ENCODE data around the gene KIF16B.

KIF16B gene

DNA sequence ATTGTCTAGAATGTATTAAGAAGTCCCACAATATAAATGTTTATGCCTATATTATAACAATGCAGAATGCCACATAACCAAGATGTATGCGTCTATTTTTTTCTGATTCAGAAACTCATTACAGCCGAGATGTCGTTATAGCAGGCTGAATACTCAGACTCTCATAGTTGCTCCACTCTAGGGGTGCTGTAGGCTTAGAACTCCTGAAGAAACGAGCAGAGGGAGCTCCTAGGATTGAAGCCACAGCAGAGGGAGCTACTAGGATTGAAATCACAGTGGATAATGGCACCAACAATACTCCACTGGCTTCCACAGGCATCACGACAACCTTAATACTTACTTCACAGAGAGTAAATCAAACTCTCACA is 208.9 kb downstream of the KIF16B start:
- H3K9ac ChIP-seq: no peak overlapping the region
- H3K27ac ChIP-seq: no peak overlapping the region
- no peak overlapping the region for H3K4me2 ChIP-seq (ENCODE audit: low read length)
- H3K4me3 ChIP-seq (ENCODE audit: low read depth, low read length): no peak overlapping the region
- no peaks in the 10 kb centered on the region for H3K36me3 ChIP-seq (ENCODE audit: control insufficient read depth, insufficient read depth, low read length)
- H3K79me2 ChIP-seq: no peaks in the 10 kb centered on the region
- no peaks in the 10 kb centered on the region for H3K9me3 ChIP-seq (ENCODE audit: control insufficient read depth, low read length)
- H2AFZ ChIP-seq: no peak overlapping the region
- H3K27me3 ChIP-seq (ENCODE audit: control insufficient read depth, insufficient read depth, low read length): no peaks in the 10 kb centered on the region
- no peaks in the 10 kb centered on the region for H3K4me1 ChIP-seq
- TF ChIP-seq, protein P1, sequence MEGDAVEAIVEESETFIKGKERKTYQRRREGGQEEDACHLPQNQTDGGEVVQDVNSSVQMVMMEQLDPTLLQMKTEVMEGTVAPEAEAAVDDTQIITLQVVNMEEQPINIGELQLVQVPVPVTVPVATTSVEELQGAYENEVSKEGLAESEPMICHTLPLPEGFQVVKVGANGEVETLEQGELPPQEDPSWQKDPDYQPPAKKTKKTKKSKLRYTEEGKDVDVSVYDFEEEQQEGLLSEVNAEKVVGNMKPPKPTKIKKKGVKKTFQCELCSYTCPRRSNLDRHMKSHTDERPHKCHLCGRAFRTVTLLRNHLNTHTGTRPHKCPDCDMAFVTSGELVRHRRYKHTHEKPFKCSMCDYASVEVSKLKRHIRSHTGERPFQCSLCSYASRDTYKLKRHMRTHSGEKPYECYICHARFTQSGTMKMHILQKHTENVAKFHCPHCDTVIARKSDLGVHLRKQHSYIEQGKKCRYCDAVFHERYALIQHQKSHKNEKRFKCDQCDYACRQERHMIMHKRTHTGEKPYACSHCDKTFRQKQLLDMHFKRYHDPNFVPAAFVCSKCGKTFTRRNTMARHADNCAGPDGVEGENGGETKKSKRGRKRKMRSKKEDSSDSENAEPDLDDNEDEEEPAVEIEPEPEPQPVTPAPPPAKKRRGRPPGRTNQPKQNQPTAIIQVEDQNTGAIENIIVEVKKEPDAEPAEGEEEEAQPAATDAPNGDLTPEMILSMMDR (IDR thresholded peaks at IDR 0.05): no peak

DNA sequence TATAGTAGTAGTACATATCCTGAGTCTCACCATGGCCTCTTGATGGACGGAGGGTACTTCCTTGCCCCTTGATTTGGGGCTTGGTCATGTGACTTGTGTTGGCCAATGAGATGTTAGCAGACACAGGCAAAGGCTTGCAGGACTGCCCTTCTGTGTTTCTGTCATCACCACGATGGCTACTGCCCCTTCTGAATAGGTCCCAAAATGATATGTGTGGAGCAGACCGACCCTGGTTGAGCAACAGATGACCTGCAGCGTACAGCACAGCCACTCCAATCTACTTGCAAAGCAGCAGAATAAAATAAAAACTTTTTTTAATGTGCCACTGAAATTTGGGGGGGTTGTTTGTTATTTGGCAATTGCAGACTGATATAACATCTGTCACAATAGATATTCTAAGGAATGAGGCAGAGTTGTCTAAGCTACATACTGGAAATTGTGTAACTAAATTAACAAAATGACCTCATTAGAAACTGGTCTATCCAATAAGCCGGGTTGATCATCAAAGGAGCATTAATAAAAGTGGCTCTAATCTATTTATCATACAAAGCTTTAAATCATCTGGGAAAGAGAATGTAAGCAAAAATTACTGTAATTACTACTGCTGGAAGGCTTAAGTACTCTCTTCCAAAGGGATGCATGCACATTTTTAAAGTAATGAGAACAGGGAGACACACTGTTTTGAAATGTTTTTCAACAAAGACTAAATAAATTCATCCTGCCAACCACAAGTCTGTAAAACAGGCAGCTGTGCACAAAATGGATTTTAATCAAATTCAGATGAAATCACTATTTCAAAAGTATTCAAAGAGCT is 209.5 kb downstream of the KIF16B start:
- no peak overlapping the region for H3K4me3 ChIP-seq (ENCODE audit: low read depth, low read length)
- TF ChIP-seq, protein P1 (IDR thresholded peaks at IDR 0.05): no peak

DNA sequence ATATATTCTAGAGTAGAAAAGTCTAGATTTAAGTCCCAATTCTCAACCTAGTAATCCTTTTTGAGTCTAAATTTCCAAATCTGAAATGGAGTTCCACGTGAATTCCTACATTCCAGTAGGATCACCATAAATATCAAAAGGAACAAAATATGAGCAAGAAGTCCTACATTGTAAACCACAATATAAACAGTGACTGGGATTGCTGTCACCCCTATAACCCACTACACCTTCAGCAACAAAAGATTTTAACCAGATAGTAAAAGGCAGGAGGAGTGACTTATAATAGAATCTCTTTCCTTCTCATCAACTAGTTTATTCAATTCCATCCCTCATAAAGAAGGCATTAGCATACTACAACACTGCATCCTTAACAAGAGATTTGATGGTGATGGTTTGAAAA is 210.6 kb downstream of the KIF16B start:
- TF ChIP-seq, protein P1 (IDR thresholded peaks at IDR 0.05): no peak
- Histone ChIP-seq H3K9me3 (ENCODE audit: control insufficient read depth, low read length) (no peaks in the 10 kb centered on the region), H3K79me2 (peaks cover 2% of the 10 kb centered on the region), H3K36me3 (ENCODE audit: control insufficient read depth, insufficient read depth, low read length) (no peaks in the 10 kb centered on the region), H3K4me1 (no peaks in the 10 kb centered on the region), H3K27me3 (ENCODE audit: control insufficient read depth, insufficient read depth, low read length) (no peaks in the 10 kb centered on the region), H3K9ac (no peak overlapping the region), H3K4me3 (ENCODE audit: low read depth, low read length) (no peak overlapping the region), H2AFZ (no peak overlapping the region), H3K27ac (no peak overlapping the region), H3K4me2 (ENCODE audit: low read length) (no peak overlapping the region)

More for the DNA sequence above, 209.5 kb downstream of the KIF16B start:
- Histone ChIP-seq H3K79me2 (no peaks in the 10 kb centered on the region), H2AFZ (no peak overlapping the region), H3K4me1 (no peaks in the 10 kb centered on the region), H3K27me3 (ENCODE audit: control insufficient read depth, insufficient read depth, low read length) (no peaks in the 10 kb centered on the region), H3K9ac (no peak overlapping the region), H3K4me2 (ENCODE audit: low read length) (no peak overlapping the region), H3K9me3 (ENCODE audit: control insufficient read depth, low read length) (no peaks in the 10 kb centered on the region), H3K27ac (no peak overlapping the region), H3K36me3 (ENCODE audit: control insufficient read depth, insufficient read depth, low read length) (no peaks in the 10 kb centered on the region)

DNA sequence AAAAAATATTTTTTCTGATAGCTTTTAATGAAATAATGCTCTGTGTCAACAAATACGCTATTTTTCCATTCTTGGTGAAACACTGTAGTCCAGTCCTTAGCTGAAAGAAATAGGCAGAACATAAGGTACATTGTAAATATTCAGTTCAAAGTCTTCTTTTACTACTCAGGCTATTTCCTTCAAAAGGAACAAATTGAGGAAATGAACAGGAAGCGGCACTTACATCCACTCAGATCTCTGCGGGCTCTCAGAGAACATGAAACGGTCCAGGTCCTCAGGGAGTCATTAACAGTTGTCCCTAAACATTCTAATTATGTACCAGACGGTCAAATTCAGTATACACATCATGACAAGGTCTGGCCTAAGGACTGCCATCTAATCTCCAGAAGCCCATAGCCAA is 212.6 kb downstream of the KIF16B start:
- TF ChIP-seq, protein P1 (IDR thresholded peaks at IDR 0.05): no peak
- Histone ChIP-seq H3K9ac (no peak overlapping the region), H2AFZ (no peak overlapping the region), H3K4me3 (ENCODE audit: low read depth, low read length) (no peak overlapping the region), H3K4me2 (ENCODE audit: low read length) (no peak overlapping the region), H3K79me2 (peaks cover 2% of the 10 kb centered on the region), H3K27ac (no peak overlapping the region), H3K4me1 (no peaks in the 10 kb centered on the region), H3K27me3 (ENCODE audit: control insufficient read depth, insufficient read depth, low read length) (no peaks in the 10 kb centered on the region), H3K36me3 (ENCODE audit: control insufficient read depth, insufficient read depth, low read length) (no peaks in the 10 kb centered on the region), H3K9me3 (ENCODE audit: control insufficient read depth, low read length) (no peaks in the 10 kb centered on the region)

DNA sequence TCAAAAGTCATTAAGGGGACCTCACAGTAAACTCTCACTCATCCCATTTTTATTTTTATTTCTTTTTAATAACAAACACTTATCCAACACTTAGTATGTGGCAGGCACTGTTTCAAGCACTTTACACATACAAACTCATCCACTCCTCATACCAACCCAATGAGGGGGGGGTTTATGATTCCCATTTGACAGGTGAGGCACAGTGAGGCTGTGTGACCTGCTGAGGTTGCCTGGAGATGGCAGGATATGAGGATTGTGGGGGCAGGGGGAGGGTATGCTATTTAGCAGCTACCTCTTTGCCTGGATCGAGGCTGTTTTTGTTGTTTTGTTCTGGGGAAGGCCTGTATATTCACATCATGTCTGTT is 219.8 kb downstream of the KIF16B start:
- H2AFZ ChIP-seq: no peak overlapping the region
- H3K79me2 ChIP-seq: peaks cover under 1% of the 10 kb centered on the region
- H3K27me3 ChIP-seq (ENCODE audit: control insufficient read depth, insufficient read depth, low read length): no peaks in the 10 kb centered on the region
- no peak overlapping the region for H3K4me3 ChIP-seq (ENCODE audit: low read depth, low read length)
- TF ChIP-seq, protein P1 (IDR thresholded peaks at IDR 0.05): no peak
- H3K4me2 ChIP-seq (ENCODE audit: low read length): no peak overlapping the region
- no peaks in the 10 kb centered on the region for H3K4me1 ChIP-seq
- no peaks in the 10 kb centered on the region for H3K36me3 ChIP-seq (ENCODE audit: control insufficient read depth, insufficient read depth, low read length)
- H3K9me3 ChIP-seq (ENCODE audit: control insufficient read depth, low read length): no peaks in the 10 kb centered on the region
- H3K27ac ChIP-seq: no peak overlapping the region
- no peak overlapping the region for H3K9ac ChIP-seq

Data from parathyroid adenoma (tissue), 2 donors.